ENCODE results near the gene PLXNB1. TPM values are rescaled to one million over a fixed set of nuclear protein-coding genes. Genes with fewer than 3 reads are reported as not detected.

The PLXNB1 gene
- total RNA-seq, 3 donors from 2014 or later = 60.2 to 182 (median 148) TPM

GRCh38 chr3:48470286-48470685, 40.4 kb upstream of the PLXNB1 start:
- intact Hi-C loops (cut with DNase I; ENCODE audit: low total_unique reads) = no loop called here
- Histone ChIP-seq H3K36me3 (no peaks in the 10 kb centered on the region), H3K4me1 (peaks cover 19 to 27% of the 10 kb centered on the region in 2 donors), H3K27me3 (no peaks in the 10 kb centered on the region), H3K27ac (peak overlapping the region; percentile 4 to 99), H3K4me3 (peak overlapping the region in 1 of 3 donors; percentile 6), H3K9me3 (no peaks in the 10 kb centered on the region)
- TF ChIP-seq POLR2A (IDR thresholded peaks at IDR 0.05) (no peak), POLR2AphosphoS5 (IDR thresholded peaks at IDR 0.05) (no peak), CTCF (IDR thresholded peaks at IDR 0.05) (no peak)
- DNase-seq (ENCODE audit: low spot score in 2 of 2) = no peak

- H3K36me3 ChIP-seq = no peaks in the 10 kb centered on the region
- H3K4me1 ChIP-seq = peaks cover 19 to 31% of the 10 kb centered on the region in 2 donors
- TF ChIP-seq POLR2AphosphoS5 (IDR thresholded peaks at IDR 0.05) = no peak
- no peak for TF ChIP-seq CTCF (IDR thresholded peaks at IDR 0.05)
- no peak for TF ChIP-seq POLR2A (IDR thresholded peaks at IDR 0.05)
- no peak overlapping the region for H3K4me3 ChIP-seq
- H3K27ac ChIP-seq = peak overlapping the region; percentile 99 to 100
- intact Hi-C loops (cut with DNase I; ENCODE audit: low total_unique reads) = no loop called here
- H3K27me3 ChIP-seq = no peaks in the 10 kb centered on the region
- no peaks in the 10 kb centered on the region for H3K9me3 ChIP-seq
- no peak for DNase-seq (ENCODE audit: low spot score in 2 of 2)
Observed at GRCh38 chr3:48469046-48469915, 39.4 kb upstream of the PLXNB1 start.

DNA sequence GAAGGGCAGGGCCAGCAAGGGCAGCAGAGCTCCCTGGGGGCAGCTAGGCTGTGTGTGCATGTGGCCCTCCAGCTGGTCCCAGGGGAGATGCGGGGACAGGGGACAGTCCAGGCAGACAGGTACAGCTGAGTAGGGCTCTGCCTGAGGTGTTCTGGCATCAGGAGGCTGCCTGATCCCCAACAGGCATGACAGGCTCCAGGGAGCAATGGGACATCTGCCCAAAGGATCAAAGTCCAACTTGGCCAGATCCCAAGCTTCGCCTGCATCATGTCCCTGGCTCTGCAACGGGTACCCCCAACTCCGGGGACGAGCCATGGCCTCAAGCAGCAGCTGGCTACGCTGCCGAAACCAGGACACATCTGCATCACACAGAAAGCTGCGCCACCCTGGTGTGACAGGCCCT, 38.4 kb upstream of the PLXNB1 start:
- Histone ChIP-seq H3K9me3 (no peaks in the 10 kb centered on the region), H3K27ac (peak overlapping the region; percentile 99 to 100), H3K4me1 (peaks cover 19 to 31% of the 10 kb centered on the region in 2 donors), H3K27me3 (no peaks in the 10 kb centered on the region), H3K36me3 (no peaks in the 10 kb centered on the region), H3K4me3 (no peak overlapping the region)
- DNase-seq (ENCODE audit: low spot score in 2 of 2) = no peak
- no peak for TF ChIP-seq POLR2AphosphoS5 (IDR thresholded peaks at IDR 0.05)
- TF ChIP-seq CTCF (IDR thresholded peaks at IDR 0.05) = no peak
- TF ChIP-seq POLR2A (IDR thresholded peaks at IDR 0.05) = no peak
- intact Hi-C loops (cut with DNase I; ENCODE audit: low total_unique reads) = no loop called here

DNA sequence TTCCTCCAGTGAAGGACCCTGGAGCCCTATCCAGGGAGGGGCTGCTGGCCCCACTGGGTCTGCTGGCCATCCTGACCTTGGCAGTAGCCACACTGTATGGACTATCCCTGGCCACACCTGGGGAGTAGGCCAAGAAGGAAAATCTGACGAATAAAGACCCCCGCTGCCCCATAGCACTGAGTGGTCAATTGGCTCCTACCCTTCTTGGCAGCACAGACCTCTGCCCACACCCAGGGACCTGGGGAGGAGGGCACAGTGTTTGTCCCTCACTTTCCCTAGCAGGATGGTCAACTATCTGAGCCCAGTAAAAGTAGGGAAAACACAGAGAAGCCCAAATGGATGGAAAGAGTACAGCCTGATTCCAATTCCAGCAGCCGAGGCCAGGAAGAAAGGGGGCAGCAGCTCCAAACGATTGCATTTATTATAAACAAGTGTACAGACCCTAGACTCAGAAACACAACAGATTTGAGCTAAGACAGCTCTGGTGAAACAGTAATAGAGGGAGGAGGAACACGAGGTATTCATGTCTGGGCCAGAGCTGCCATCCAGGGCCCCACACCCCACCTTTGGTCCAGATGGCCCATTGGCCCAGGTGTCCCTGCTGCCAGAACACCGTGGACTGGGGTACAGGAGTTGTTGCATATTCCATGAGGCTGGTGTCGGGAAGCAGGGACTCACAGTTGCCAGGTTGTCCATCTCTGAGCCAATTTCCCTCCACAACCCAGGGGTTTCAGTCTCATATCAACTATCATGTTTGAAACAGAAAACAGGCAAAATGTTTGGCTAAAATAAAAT, 37.8 kb upstream of the PLXNB1 start:
- Histone ChIP-seq H3K4me1 (peaks cover 19 to 31% of the 10 kb centered on the region in 2 donors), H3K36me3 (no peaks in the 10 kb centered on the region)
- intact Hi-C loops (cut with DNase I; ENCODE audit: low total_unique reads) = no loop called here

More for the DNA sequence above, 37.8 kb upstream of the PLXNB1 start:
- Histone ChIP-seq H3K4me3 (peak overlapping the region; percentile 56 to 72 (median 58)), H3K27ac (peak overlapping the region; percentile 99 to 100), H3K9me3 (no peaks in the 10 kb centered on the region), H3K27me3 (no peaks in the 10 kb centered on the region)
- TF ChIP-seq POLR2A (IDR thresholded peaks at IDR 0.05) (no peak), POLR2AphosphoS5 (IDR thresholded peaks at IDR 0.05) (no peak), CTCF (IDR thresholded peaks at IDR 0.05) (no peak)
- no peak for DNase-seq (ENCODE audit: low spot score in 2 of 2)
